ENCODE measurements around the gene FAM210B. TPM values are rescaled to one million over a fixed set of nuclear protein-coding genes. Genes with fewer than 3 reads are reported as not detected.

The FAM210B gene
- total and polyA plus RNA-seq, 2 of the 8 experiments (the other 6 are each of a cell fraction or from before 2014, with no cell fraction given) = 9.4 to 15.0 TPM

DNA sequence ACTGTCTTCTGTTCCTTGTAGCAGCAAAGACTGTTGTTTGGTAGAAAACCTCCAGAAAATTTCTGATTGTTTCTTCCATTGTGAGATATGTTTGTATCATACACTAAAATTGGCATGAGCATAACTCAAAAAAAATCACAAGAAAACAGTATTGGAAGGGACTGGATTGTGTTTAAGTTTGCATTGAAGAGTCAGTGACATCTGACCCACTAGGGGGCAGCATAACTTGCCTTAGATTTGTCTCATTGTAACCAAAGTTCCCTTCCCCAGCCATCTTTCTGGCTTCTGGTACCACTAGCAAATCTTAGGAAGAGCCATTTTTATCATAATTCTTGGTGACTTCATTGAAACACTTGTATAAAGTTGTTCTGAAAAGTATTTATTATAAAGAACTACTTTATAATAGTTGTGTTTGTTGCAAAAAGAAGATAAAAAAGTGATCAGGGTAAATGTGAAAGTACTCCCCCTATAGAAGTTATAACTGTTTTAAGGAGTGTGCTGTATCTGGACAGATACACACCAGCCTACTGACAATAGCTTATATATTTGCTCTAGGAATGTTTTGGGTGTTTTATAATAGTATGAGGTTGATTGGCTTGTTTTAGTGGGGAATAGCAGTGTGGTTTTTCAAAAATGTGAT lies 41.3 kb downstream of the FAM210B start:
- H3K4me2 ChIP-seq (ENCODE audit: insufficient read depth in 1 of 2, low read depth in 2 of 2, low read length in 2 of 2) = no peak overlapping the region
- no peaks in the 10 kb centered on the region for H3K9me3 ChIP-seq (ENCODE audit: insufficient read depth in 2 of 2, low read depth in 1 of 2, low read length in 1 of 2)
- no peak for TF ChIP-seq NRF1 (IDR thresholded peaks at IDR 0.05; ENCODE audit: low read depth, low read length)
- peak; percentile 45 to 56 for TF ChIP-seq RAD21 (IDR thresholded peaks at IDR 0.05 in 1 of 2, conservative IDR thresholded peaks at IDR 0.05 in 1 of 2; ENCODE audit: low read depth in 2 of 2, low read length in 2 of 2)
- no peak for TF ChIP-seq BCL11A (IDR thresholded peaks at IDR 0.05; ENCODE audit: low read depth in 2 of 2, low read length in 2 of 2)
- TF ChIP-seq, protein P1, sequence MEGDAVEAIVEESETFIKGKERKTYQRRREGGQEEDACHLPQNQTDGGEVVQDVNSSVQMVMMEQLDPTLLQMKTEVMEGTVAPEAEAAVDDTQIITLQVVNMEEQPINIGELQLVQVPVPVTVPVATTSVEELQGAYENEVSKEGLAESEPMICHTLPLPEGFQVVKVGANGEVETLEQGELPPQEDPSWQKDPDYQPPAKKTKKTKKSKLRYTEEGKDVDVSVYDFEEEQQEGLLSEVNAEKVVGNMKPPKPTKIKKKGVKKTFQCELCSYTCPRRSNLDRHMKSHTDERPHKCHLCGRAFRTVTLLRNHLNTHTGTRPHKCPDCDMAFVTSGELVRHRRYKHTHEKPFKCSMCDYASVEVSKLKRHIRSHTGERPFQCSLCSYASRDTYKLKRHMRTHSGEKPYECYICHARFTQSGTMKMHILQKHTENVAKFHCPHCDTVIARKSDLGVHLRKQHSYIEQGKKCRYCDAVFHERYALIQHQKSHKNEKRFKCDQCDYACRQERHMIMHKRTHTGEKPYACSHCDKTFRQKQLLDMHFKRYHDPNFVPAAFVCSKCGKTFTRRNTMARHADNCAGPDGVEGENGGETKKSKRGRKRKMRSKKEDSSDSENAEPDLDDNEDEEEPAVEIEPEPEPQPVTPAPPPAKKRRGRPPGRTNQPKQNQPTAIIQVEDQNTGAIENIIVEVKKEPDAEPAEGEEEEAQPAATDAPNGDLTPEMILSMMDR (IDR thresholded peaks at IDR 0.05; ENCODE audit: control extremely low read depth in 1 of 3, insufficient read depth in 1 of 3, low read depth in 1 of 3, low read length in 3 of 3) = peak in 2 of 3 experiments; percentile 45 to 83; a peak in 2 of 4 replicates
- no peak for TF ChIP-seq RXRA (IDR thresholded peaks at IDR 0.05; ENCODE audit: insufficient read depth, low read depth, low read length)
- no peak for TF ChIP-seq RFX5 (IDR thresholded peaks at IDR 0.05; ENCODE audit: borderline replicate concordance, low read depth, low read length)
- H2BK15ac ChIP-seq (ENCODE audit: low read length) = no peak overlapping the region
- no peak overlapping the region for H3K9ac ChIP-seq (replicated peaks in 1 of 4; ENCODE audit: extremely low read depth in 1 of 4, low read depth in 3 of 4, low read length in 3 of 4)
- peaks cover 2% of the 10 kb centered on the region; the same call in 1 of the 2 replicates for H3K79me1 ChIP-seq (ENCODE audit: low read depth, low read length)
- no peak overlapping the region for H2BK120ac ChIP-seq (replicated peaks; ENCODE audit: low read depth, low read length)
- FAIRE-seq (no peak), DNase-seq (ENCODE audit: low read depth in 1 of 2, low spot score in 2 of 2) (peak in 1 of 2 experiments; percentile 55)
- no peak overlapping the region for H3K4me3 ChIP-seq (ENCODE audit: extremely low read depth in 1 of 4, insufficient read depth in 2 of 4, low read depth in 3 of 4, low read length in 4 of 4)
- peaks cover under 1 to 4% of the 10 kb centered on the region in 2 experiments for H4K20me1 ChIP-seq (replicated peaks in 1 of 2; ENCODE audit: control insufficient read depth in 1 of 2, insufficient read depth in 2 of 2, low read length in 2 of 2)
- no peak overlapping the region for H3K4ac ChIP-seq (replicated peaks; ENCODE audit: insufficient read length, low read depth, low read length)
- no peak overlapping the region for H4K5ac ChIP-seq (ENCODE audit: insufficient read length, low read depth, low read length)
- no peak overlapping the region for H2BK12ac ChIP-seq (ENCODE audit: low read depth, low read length)
- peaks cover 0 to 27% of the 10 kb centered on the region in 2 experiments; a peak in 2 of 4 replicates for H3K79me2 ChIP-seq (ENCODE audit: control insufficient read depth in 1 of 2, insufficient read depth in 2 of 2, low read length in 2 of 2)
- POLR2A ChIA-PET (ENCODE audit: partially characterized antibody) = no interaction called here
- H3K4me1 ChIP-seq (replicated peaks in 1 of 4; ENCODE audit: control insufficient read depth in 3 of 4, insufficient read depth in 4 of 4, low read length in 3 of 4) = no peaks in the 10 kb centered on the region
- no peak overlapping the region for H3K18ac ChIP-seq (ENCODE audit: extremely low read depth, low read length)
- H2BK20ac ChIP-seq (ENCODE audit: low read length) = no peak overlapping the region
- H3K14ac ChIP-seq (ENCODE audit: insufficient read length) = no peak overlapping the region
- H3K23me2 ChIP-seq (ENCODE audit: low read depth, low read length) = no peaks in the 10 kb centered on the region
- H2AFZ ChIP-seq (ENCODE audit: low read length) = no peak overlapping the region
- H3K27ac ChIP-seq (ENCODE audit: low read depth, low read length) = no peak overlapping the region
- no peak overlapping the region for H3K56ac ChIP-seq (replicated peaks; ENCODE audit: insufficient read length, low read depth, low read length)
- H3K27me3 ChIP-seq (replicated peaks in 1 of 4; ENCODE audit: control insufficient read depth in 3 of 4, extremely low read depth in 1 of 4, insufficient read depth in 3 of 4, low read length in 3 of 4) = no peaks in the 10 kb centered on the region
- no peak overlapping the region for H4K91ac ChIP-seq (replicated peaks; ENCODE audit: insufficient read length, low read length)
- no peak overlapping the region for H2BK5ac ChIP-seq (ENCODE audit: low read depth, low read length)
- peaks cover 44 to 91% (median 73%) of the 10 kb centered on the region in 4 experiments for H3K36me3 ChIP-seq (ENCODE audit: control insufficient read depth in 2 of 4, insufficient read depth in 4 of 4, low read length in 3 of 4)
- H3K23ac ChIP-seq (ENCODE audit: insufficient read length) = no peak overlapping the region
- H2AK5ac ChIP-seq (ENCODE audit: low read depth, low read length) = no peak overlapping the region
- no peak overlapping the region for H4K8ac ChIP-seq (ENCODE audit: extremely low read depth, insufficient read depth, low read length)
- CTCF ChIA-PET (ENCODE audit: partially characterized antibody) = interaction anchor here (0.6 to 1.6 kb wide), 5 partner anchors 13 to 178 kb away, joined by 3 to 5 read pairs (median 4); no protein-coding TSS in a partner anchor

Data from H1 (cell line).